HUES6 (cell line): ENCODE measurements around the gene TOX4.
A peak's percentile ranks its signal among the peaks of the same experiment; 100 is the strongest.
"Not testable (repeated sequence)": the region's sequence is repeated elsewhere in the genome, so short reads cannot be mapped to it uniquely, and the experiment has no call there.

Experiments
- H3K27ac ChIP-seq: 2 replicates; pipeline ENCODE4 v1.7.0; 2013; ENCODE audit warnings: low read depth, mild to moderate bottlenecking, low read length, inconsistent platforms
- H3K27me3 ChIP-seq: 2 replicates; pipeline ENCODE4 v1.6.1; 2013; ENCODE audit warnings: low read length; ENCODE audit not compliant: control insufficient read depth, insufficient read depth
- H3K36me3 ChIP-seq: 2 replicates; pipeline ENCODE4 v1.6.1; 2013; ENCODE audit warnings: low read length; ENCODE audit not compliant: control insufficient read depth, insufficient read depth
- H3K4me1 ChIP-seq: 2 replicates; pipeline ENCODE4 v1.6.1; 2013; ENCODE audit warnings: low read length; ENCODE audit not compliant: control insufficient read depth, insufficient read depth
- H3K4me3 ChIP-seq: 2 replicates; pipeline ENCODE4 v1.5.1; 2013; ENCODE audit warnings: low read depth, low read length
- H3K9ac ChIP-seq: one replicate; pipeline ENCODE4 v1.6.1; 2013; ENCODE audit warnings: mild to moderate bottlenecking, low read length
- H3K9me3 ChIP-seq: 2 replicates; pipeline ENCODE4 v1.6.1; 2013; ENCODE audit warnings: low read depth, low read length; ENCODE audit not compliant: control insufficient read depth, insufficient read depth

TOX4 gene

DNA sequence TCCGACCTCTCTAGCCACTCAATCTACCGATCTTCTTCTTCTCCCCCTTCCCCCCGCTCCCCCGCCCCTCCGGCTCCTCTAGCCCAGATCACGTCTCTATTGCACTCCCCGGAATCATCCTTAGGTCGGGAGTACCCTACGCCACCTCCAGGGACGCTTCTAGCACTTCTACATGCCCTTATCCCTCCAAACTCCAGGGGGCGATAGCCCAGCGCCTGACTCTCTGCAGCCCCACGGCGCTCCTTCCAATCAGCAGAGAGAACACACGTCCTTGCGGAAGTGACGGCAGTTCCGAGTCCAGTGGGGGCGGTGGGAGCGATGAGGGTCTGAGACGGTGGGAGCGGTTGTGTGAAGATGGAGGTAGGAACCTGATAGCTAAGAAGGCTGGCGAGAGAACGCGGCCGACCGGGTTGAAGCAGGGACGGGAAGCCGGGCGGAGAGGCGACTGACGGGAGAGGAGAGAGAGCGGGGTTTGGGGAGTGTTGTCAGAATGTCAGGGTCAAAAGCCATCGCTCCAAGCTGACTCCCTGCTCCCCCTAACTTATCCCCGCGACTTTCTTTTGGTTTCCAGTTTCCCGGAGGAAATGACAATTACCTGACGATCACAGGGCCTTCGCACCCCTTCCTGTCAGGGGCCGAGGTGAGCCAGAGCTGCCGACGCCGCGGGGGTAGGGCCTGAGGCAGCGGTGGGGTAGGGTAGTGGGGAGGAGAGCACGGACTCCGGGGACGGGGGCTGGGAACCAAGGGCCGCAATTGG, at the start of gene TOX4, which contains the start of gene RAB2B:
TSS of gene TOX4 (plus strand) at position 271 of the 757 bp plus-strand sequence. CDS start at position 355, 84 bp downstream.
TSS of gene RAB2B (minus strand) at position 35 of the 757 bp plus-strand sequence. CDS start 87 bp downstream, outside the sequence.
- no peak within 1 kb of the TSS for H3K27ac ChIP-seq
- H3K4me3 ChIP-seq: peak within 1 kb of the TSS; percentile 87
- H3K27me3 ChIP-seq: no peaks in the 10 kb centered on the region
- H3K36me3 ChIP-seq: peaks cover 31% of the 10 kb centered on the region
- no peaks in the 10 kb centered on the region for H3K4me1 ChIP-seq
- H3K9me3 ChIP-seq: no peaks in the 10 kb centered on the region
- peak within 1 kb of the TSS; percentile 72 for H3K9ac ChIP-seq

DNA sequence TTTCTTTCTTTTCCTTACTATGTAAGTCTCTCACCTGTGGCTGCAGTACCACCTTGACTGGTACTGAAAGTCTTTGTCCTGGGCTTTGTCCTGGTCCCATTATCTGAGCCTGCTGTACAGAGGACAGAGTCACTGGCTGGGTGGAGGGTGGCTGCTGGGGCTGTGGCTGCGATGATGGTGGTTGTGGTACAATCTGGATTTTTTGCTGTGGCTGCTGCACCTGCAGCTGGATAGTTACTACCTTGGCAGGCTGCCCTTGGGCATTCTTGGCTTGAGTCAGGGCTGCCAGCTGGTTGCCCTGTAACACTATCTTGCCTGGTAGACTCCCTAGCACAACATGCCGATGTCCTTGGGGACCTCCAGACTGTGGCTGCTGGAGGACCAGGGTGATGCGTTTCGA, 48.1 kb upstream of the TOX4 start:
- H3K4me1 ChIP-seq: no peaks in the 10 kb centered on the region
- H3K36me3 ChIP-seq: peaks cover 79% of the 10 kb centered on the region
- no peak overlapping the region for H3K9ac ChIP-seq
- H3K27ac ChIP-seq: no peak overlapping the region
- no peak overlapping the region for H3K4me3 ChIP-seq
- no peaks in the 10 kb centered on the region for H3K27me3 ChIP-seq
- H3K9me3 ChIP-seq: no peaks in the 10 kb centered on the region

DNA sequence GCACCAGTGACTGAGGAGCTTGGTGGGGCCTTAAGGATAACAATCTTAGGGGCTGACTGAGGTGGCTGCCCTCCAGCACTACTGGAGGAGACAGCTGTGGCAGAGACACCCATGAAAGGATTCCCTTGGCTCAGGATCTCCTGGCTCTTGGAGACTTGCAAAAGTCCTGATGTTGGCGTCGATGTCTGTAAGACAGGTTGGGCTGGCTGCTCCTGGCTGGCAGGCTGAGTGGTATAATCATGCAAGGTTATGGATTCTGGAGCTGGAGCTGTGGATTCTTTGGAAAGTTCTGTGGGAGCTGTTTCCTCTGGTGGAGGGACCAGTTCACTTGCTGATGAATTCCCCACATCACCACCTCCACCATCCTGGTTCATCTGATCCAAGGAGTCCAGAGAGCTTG, 45.9 kb upstream of the TOX4 start:
- Histone ChIP-seq H3K9ac (no peak overlapping the region), H3K4me1 (no peaks in the 10 kb centered on the region), H3K4me3 (no peak overlapping the region), H3K9me3 (no peaks in the 10 kb centered on the region), H3K27me3 (no peaks in the 10 kb centered on the region), H3K27ac (no peak overlapping the region), H3K36me3 (peaks cover 61% of the 10 kb centered on the region)

DNA sequence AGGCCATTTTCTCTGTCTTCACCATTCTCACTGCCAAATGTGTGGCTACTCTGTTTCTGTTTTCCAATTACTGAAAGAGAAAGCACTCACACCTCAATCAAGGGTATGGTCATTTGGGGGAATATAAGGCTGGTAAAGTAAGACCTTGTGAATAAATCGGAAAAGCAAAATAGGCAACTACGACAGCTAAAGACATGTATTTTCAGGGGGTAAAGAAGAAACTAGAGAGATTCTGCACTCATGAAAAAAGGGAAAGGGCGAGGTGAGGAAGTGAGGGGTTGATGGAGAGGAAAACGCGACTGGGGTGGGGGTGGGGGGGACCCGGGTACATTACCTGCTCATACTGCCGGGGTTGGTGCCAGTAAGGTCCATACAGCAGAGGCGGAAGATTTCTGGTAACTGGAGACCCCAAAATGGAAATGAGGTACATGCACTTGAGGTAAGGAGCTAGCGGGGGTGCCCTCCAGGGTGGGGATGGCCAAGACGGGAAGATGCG, 40.4 kb upstream of the TOX4 start:
- H3K4me3 ChIP-seq: peak overlapping the region; percentile 76

DNA sequence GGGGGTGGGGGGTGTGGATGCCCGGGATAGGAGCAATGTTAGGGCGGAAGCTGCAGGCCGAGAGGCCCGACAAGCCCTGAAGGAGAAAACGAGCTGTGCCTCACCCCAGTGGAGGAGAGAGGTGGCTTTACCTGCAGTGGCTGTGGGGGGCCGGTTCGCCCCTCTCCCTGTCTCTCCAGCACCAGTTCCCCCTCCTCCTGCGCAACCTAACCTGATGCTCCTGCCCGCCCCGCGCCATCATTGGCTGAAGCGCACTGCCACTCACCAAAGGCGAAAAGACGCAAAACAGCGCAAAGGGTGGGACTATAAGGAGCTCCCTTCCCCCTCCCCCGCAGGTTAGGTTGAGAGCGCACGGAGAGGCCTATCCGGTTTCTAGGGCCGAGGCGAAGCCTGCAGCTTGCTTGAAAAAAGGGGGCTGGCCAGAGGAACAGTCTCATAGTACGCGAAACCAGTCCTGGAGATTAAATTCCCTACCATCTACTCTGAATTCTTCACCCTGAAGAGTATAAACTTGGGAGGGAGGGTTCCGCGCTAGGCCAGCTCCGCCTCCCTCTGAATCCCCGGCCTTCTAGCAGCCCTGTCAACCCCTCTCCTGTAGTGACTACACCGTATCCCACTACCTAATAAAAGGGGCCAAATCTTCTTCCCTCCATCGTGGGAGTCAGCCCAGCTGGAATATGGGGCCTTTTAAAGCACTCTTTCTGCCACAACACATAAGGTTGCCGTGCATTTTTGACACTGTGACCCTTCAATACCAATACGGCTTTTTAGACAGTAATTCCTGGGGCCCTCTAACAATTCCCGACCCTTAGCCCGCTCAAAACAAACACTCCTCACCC, 39.7 kb upstream of the TOX4 start:
- Histone ChIP-seq H3K9ac (peak overlapping the region; percentile 71), H3K9me3 (no peaks in the 10 kb centered on the region), H3K36me3 (0 out of 2 replicates have a peak, but pooled peaks cover 3% of the 10 kb centered on the region), H3K4me3 (peak overlapping the region; percentile 76), H3K27ac (peak overlapping the region; percentile 36), H3K4me1 (peaks cover 4% of the 10 kb centered on the region; the same call in 1 of the 2 replicates), H3K27me3 (no peaks in the 10 kb centered on the region)

More for the DNA sequence above, 40.4 kb upstream of the TOX4 start:
- peak overlapping the region; percentile 4; the same call in 1 of the 2 replicates for H3K27ac ChIP-seq
- peaks cover 7% of the 10 kb centered on the region for H3K36me3 ChIP-seq
- H3K27me3 ChIP-seq: no peaks in the 10 kb centered on the region
- H3K9ac ChIP-seq: peak overlapping the region; percentile 62
- H3K9me3 ChIP-seq: no peaks in the 10 kb centered on the region
- H3K4me1 ChIP-seq: peaks cover 4% of the 10 kb centered on the region; the same call in 1 of the 2 replicates

DNA sequence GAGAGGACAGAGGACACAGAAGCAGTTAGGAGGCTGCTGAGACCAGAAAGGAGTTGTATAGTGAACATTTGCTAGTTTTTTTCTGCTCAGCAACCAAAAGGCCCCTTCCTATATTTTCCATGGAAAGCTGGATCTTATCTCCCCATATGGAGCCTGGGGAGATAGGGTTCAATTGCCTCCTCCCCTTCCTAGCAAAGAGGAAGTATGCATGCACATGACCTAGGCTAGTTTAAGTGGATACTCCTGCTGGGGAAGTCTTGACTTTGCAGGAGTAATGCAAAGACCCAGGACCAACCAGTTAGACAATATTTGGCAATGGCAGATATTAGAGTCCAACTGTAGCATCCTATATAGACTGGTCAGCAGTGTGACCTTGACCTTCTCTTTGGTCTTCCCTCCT, 36.1 kb upstream of the TOX4 start:
- no peaks in the 10 kb centered on the region for H3K36me3 ChIP-seq
- H3K27me3 ChIP-seq: no peaks in the 10 kb centered on the region
- H3K9me3 ChIP-seq: no peaks in the 10 kb centered on the region
- H3K27ac ChIP-seq: no peak overlapping the region
- H3K4me3 ChIP-seq: no peak overlapping the region
- no peak overlapping the region for H3K9ac ChIP-seq
- peaks cover 4% of the 10 kb centered on the region; the same call in 1 of the 2 replicates for H3K4me1 ChIP-seq

DNA sequence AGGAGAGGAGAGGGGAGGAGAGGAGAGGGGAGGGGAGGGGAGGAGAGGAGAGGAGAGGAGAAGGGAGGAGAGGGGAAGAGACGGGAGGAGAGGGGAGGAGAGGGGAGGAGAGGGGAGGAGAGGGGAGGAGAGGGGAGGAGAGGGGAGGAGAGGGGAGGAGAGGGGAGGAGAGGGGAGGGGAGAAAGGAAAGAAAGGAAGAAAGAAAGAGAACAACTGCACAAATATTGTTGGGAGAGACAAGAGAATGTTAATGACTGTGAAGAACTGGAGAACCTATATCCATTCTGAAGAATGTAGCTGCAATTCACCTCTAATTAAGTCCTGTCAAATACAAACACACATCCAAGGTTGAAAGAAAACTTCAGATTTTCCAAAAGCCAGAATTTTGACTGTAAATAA, 34.3 kb upstream of the TOX4 start:
- not testable (repeated sequence) for H3K27me3 ChIP-seq

DNA sequence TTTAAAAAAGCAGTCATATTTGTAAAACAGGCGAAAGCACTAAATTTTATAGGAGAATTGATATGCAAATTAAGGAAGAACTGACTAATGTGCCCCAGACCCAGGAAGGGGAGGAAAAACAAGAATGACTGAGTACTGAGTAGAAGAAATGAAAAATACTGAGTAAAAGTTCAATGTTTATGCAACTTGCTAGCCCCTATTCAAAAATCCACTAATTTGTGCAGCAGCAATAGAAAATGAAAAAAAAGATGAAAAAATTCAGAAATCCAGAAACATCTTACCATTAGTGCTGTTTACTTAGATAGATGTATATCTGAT, 27.1 kb upstream of the TOX4 start:
- Histone ChIP-seq H3K9me3 (no peaks in the 10 kb centered on the region), H3K27me3 (no peaks in the 10 kb centered on the region), H3K27ac (no peak overlapping the region), H3K9ac (no peak overlapping the region), H3K4me3 (no peak overlapping the region), H3K36me3 (peaks cover 15% of the 10 kb centered on the region; the same call in 1 of the 2 replicates), H3K4me1 (no peaks in the 10 kb centered on the region; the same call in 1 of the 2 replicates)

More for the DNA sequence above, 34.3 kb upstream of the TOX4 start:
- H3K9ac ChIP-seq, H3K4me3 ChIP-seq, H3K9me3 ChIP-seq, H3K36me3 ChIP-seq, H3K4me1 ChIP-seq, H3K27ac ChIP-seq: not testable (repeated sequence)

DNA sequence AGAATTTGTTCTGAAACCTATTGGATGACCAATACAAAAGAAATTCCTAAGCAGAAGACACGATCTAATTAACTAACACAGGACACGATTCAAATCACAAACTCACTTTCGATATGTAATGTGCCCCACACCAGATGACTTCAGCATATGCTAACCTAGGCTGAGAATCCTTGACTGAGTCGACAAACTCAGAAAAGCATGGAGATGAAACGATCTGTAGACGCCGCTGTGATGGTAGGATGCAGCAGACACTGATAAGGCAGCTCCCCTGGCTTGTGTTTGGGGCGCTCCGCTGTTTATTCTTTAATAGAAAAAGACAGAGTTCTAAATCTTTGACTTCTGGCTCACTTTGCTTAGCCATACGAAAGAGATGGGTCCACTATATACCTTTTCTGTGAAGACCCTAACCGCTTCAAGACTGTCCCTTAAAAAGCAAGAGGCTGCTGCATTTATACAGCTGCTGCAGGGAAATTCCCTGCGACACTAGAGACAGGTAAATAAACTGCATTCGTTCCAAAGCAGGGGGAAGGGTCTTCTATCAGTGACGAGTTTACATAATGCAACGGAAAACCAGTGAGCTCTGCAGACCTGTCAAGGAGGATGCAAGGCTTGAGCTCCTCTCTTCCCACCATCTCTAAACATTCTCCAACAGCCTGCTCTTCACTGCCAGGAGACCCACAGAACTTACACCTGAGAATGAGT, 22.0 kb upstream of the TOX4 start:
- H3K4me1 ChIP-seq: no peaks in the 10 kb centered on the region
- H3K27me3 ChIP-seq: no peaks in the 10 kb centered on the region
- no peaks in the 10 kb centered on the region for H3K9me3 ChIP-seq
- peak overlapping the region; percentile 95 for H3K9ac ChIP-seq
- peak overlapping the region; percentile 90 for H3K4me3 ChIP-seq
- no peak overlapping the region for H3K27ac ChIP-seq
- H3K36me3 ChIP-seq: peaks cover 12% of the 10 kb centered on the region; the same call in 1 of the 2 replicates

DNA sequence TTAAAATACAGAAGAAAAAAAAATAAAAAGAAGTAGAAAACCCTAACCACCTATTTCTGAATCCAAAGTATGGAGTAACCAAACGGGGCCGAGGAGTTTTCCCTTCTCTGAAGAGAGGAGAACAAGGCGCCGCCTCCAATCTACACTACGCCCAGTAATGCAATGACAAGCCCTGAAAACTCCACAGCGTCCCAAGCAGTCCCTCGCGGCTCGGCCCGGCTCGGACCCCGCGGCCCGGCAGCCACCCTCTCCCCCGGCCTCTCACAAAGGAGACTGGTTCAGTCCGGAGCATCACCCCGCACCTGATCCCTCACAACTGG, 21.4 kb upstream of the TOX4 start:
- no peaks in the 10 kb centered on the region for H3K9me3 ChIP-seq
- H3K27ac ChIP-seq: peak overlapping the region; percentile 81
- H3K4me1 ChIP-seq: no peaks in the 10 kb centered on the region
- H3K4me3 ChIP-seq: peak overlapping the region; percentile 90
- H3K9ac ChIP-seq: peak overlapping the region; percentile 95
- peaks cover 10% of the 10 kb centered on the region for H3K36me3 ChIP-seq
- H3K27me3 ChIP-seq: no peaks in the 10 kb centered on the region
